Liver (tissue), 3 donors: Measurements from ENCODE around the gene PPFIBP1.

ENCODE experiments used
- EGR1 ChIP-seq, 2 donors: IDR thresholded peaks; 2 replicates each; pipeline ENCODE4 v1.6.1; 2016 to 2018; ENCODE audit warnings: antibody characterized with exemption in 2 of 2, low read depth in 2 of 2
- GABPA ChIP-seq, 2 donors: IDR thresholded peaks in 1 of 2; conservative IDR thresholded peaks in 1 of 2; 2 replicates each; pipeline ENCODE4 v1.6.1; 2016; ENCODE audit warnings: antibody characterized with exemption in 2 of 2, mild to moderate bottlenecking in 1 of 2, moderate library complexity in 1 of 2
- JUND ChIP-seq, 2 donors: IDR thresholded peaks; 2 replicates each; pipeline ENCODE4 v1.6.1; 2016; ENCODE audit warnings: antibody characterized with exemption in 2 of 2
- NR2F2 ChIP-seq: IDR thresholded peaks from 2 replicates; pipeline ENCODE4 v1.6.1; 2016; ENCODE audit warnings: antibody characterized with exemption
- RAD21 ChIP-seq, 2 donors: IDR thresholded peaks; 2 replicates each; pipeline ENCODE4 v1.6.1; 2016; ENCODE audit warnings: antibody characterized with exemption in 2 of 2, mild to moderate bottlenecking in 2 of 2
- RXRA ChIP-seq, 2 donors: IDR thresholded peaks; 2 replicates each; pipeline ENCODE4 v1.6.1; 2017 to 2018; ENCODE audit warnings: antibody characterized with exemption in 2 of 2, mild to moderate bottlenecking in 1 of 2
- SP1 ChIP-seq: IDR thresholded peaks from 2 replicates; pipeline ENCODE4 v1.6.1; 2018; ENCODE audit warnings: antibody characterized with exemption, mild to moderate bottlenecking
- TAF1 ChIP-seq: conservative IDR thresholded peaks from 2 replicates; pipeline ENCODE4 v1.6.1; 2016; ENCODE audit warnings: antibody characterized with exemption, mild to moderate bottlenecking
- TF ChIP-seq, protein P1 (sequence below): fragments of 150-350 bp; IDR thresholded peaks from 2 replicates; pipeline ENCODE4 v1.5.1; 2017; ENCODE audit warnings: improper control_type of control experiment, low read depth, low read length; ENCODE audit not compliant: missing input control
- TF ChIP-seq, protein P2 (sequence below): IDR thresholded peaks from 2 replicates; pipeline ENCODE4 v1.6.1; 2016; ENCODE audit warnings: antibody characterized with exemption, mild to moderate bottlenecking
- TF ChIP-seq, protein P3 (sequence below): IDR thresholded peaks from 2 replicates; pipeline ENCODE4 v1.6.1; 2016; ENCODE audit warnings: antibody characterized with exemption
- TF ChIP-seq, protein P4 (sequence below): IDR thresholded peaks from 2 replicates; pipeline ENCODE4 v1.6.1; 2016; ENCODE audit warnings: antibody characterized with exemption
- TF ChIP-seq, protein P5 (sequence below): IDR thresholded peaks from 2 replicates; pipeline ENCODE4 v1.6.1; 2016; ENCODE audit warnings: antibody characterized with exemption
- donor health status: healthy.
- donor health status: healthy.

DNA sequence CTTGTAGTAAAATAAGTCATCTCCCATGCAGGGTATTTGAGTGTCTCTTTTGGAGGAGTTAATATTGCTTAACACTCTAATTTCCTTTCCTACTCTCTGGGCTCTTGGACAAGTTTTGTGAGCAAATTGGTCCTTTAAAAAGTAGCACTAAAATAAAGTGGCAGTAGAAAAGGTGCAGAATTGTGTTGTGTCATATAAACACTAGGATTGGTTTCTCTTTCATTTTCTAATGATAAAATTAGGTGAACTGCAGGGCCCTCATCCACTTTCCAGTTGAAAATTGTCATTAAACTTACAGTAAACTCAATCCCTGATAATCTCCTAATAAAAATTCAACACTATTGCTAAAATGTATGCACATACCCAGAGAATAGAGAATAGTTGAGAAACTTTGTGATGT is 129.7 kb downstream of the PPFIBP1 start:
- TF ChIP-seq, protein P1, sequence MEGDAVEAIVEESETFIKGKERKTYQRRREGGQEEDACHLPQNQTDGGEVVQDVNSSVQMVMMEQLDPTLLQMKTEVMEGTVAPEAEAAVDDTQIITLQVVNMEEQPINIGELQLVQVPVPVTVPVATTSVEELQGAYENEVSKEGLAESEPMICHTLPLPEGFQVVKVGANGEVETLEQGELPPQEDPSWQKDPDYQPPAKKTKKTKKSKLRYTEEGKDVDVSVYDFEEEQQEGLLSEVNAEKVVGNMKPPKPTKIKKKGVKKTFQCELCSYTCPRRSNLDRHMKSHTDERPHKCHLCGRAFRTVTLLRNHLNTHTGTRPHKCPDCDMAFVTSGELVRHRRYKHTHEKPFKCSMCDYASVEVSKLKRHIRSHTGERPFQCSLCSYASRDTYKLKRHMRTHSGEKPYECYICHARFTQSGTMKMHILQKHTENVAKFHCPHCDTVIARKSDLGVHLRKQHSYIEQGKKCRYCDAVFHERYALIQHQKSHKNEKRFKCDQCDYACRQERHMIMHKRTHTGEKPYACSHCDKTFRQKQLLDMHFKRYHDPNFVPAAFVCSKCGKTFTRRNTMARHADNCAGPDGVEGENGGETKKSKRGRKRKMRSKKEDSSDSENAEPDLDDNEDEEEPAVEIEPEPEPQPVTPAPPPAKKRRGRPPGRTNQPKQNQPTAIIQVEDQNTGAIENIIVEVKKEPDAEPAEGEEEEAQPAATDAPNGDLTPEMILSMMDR = no peak
- no peak for TF ChIP-seq NR2F2
- TF ChIP-seq JUND (IDR thresholded peaks at IDR 0.05) = no peak
- TF ChIP-seq RXRA (IDR thresholded peaks at IDR 0.05) = no peak
- TF ChIP-seq GABPA (IDR thresholded peaks at IDR 0.05 in 1 of 2, conservative IDR thresholded peaks at IDR 0.05 in 1 of 2) = no peak
- no peak for TF ChIP-seq RAD21 (IDR thresholded peaks at IDR 0.05)
- TF ChIP-seq, protein P2, sequence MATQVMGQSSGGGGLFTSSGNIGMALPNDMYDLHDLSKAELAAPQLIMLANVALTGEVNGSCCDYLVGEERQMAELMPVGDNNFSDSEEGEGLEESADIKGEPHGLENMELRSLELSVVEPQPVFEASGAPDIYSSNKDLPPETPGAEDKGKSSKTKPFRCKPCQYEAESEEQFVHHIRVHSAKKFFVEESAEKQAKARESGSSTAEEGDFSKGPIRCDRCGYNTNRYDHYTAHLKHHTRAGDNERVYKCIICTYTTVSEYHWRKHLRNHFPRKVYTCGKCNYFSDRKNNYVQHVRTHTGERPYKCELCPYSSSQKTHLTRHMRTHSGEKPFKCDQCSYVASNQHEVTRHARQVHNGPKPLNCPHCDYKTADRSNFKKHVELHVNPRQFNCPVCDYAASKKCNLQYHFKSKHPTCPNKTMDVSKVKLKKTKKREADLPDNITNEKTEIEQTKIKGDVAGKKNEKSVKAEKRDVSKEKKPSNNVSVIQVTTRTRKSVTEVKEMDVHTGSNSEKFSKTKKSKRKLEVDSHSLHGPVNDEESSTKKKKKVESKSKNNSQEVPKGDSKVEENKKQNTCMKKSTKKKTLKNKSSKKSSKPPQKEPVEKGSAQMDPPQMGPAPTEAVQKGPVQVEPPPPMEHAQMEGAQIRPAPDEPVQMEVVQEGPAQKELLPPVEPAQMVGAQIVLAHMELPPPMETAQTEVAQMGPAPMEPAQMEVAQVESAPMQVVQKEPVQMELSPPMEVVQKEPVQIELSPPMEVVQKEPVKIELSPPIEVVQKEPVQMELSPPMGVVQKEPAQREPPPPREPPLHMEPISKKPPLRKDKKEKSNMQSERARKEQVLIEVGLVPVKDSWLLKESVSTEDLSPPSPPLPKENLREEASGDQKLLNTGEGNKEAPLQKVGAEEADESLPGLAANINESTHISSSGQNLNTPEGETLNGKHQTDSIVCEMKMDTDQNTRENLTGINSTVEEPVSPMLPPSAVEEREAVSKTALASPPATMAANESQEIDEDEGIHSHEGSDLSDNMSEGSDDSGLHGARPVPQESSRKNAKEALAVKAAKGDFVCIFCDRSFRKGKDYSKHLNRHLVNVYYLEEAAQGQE = no peak
- TF ChIP-seq, protein P3, sequence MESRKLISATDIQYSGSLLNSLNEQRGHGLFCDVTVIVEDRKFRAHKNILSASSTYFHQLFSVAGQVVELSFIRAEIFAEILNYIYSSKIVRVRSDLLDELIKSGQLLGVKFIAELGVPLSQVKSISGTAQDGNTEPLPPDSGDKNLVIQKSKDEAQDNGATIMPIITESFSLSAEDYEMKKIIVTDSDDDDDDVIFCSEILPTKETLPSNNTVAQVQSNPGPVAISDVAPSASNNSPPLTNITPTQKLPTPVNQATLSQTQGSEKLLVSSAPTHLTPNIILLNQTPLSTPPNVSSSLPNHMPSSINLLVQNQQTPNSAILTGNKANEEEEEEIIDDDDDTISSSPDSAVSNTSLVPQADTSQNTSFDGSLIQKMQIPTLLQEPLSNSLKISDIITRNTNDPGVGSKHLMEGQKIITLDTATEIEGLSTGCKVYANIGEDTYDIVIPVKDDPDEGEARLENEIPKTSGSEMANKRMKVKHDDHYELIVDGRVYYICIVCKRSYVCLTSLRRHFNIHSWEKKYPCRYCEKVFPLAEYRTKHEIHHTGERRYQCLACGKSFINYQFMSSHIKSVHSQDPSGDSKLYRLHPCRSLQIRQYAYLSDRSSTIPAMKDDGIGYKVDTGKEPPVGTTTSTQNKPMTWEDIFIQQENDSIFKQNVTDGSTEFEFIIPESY = no peak
- TF ChIP-seq, protein P4, sequence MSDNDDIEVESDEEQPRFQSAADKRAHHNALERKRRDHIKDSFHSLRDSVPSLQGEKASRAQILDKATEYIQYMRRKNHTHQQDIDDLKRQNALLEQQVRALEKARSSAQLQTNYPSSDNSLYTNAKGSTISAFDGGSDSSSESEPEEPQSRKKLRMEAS = no peak
- no peak for TF ChIP-seq EGR1 (IDR thresholded peaks at IDR 0.05; ENCODE audit: low read depth in 2 of 2)
- TF ChIP-seq, protein P5, sequence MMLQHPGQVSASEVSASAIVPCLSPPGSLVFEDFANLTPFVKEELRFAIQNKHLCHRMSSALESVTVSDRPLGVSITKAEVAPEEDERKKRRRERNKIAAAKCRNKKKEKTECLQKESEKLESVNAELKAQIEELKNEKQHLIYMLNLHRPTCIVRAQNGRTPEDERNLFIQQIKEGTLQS = no peak
- TF ChIP-seq TAF1 = no peak
- no peak for TF ChIP-seq SP1
